GM23338 (cell line): Measurements from ENCODE around the gene FER.

Source experiments
- CTCF ChIP-seq, 2 experiments: fragments of 200-600 bp in 1 of 2; sonication (generic) in 1 of 2; conservative IDR thresholded peaks; 2 replicates each; pipeline versions ENCODE4 v1.5.1 to v1.6.1; 2016 to 2017; ENCODE audit warnings: antibody characterized with exemption in 2 of 2, low read depth in 2 of 2, mild to moderate bottlenecking in 2 of 2, moderate library complexity in 1 of 2
- EZH2 ChIP-seq: fragments of 200-600 bp; sonication (generic); IDR thresholded peaks from one replicate; pipeline ENCODE4 v1.8.0; 2017; ENCODE audit warnings: antibody characterized with exemption, mild to moderate bottlenecking, low read depth; ENCODE audit not compliant: unreplicated experiment
- EZH2phosphoT487 ChIP-seq: fragments of 200-600 bp; sonication (generic); IDR thresholded peaks from one replicate; pipeline ENCODE4 v1.8.1; 2018; ENCODE audit warnings: antibody characterized with exemption; ENCODE audit not compliant: unreplicated experiment
- REST ChIP-seq: IDR thresholded peaks from one replicate; pipeline ENCODE4 v1.6.1; 2018; ENCODE audit warnings: antibody characterized with exemption; ENCODE audit not compliant: unreplicated experiment

DNA sequence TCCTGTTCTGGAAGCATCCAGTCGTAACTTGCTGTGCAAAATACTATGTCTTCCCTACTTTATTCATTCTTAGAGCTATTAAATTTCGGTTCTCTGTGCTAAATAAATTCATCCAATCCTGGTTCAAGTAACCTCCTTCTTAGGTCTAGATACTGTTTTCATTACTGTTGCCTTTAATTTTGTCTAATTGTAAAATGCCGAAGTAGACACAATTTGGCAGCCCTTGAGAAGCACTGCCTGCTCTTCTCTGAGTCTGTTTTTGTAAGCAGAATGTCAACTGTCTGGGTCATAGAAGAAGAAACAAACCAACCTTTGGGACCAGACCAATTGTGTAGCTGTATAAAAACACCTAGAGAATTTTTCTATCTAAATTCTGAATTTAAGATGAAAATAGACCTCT lies 412.8 kb downstream of the FER start:
- TF ChIP-seq EZH2phosphoT487 (no peak), CTCF (conservative IDR thresholded peaks at IDR 0.05; ENCODE audit: low read depth in 2 of 2) (no peak), REST (no peak), EZH2 (no peak)
